GM19438 (cell line): ENCODE measurements around the gene GARIN5A.

ENCODE experiments used
- ATAC-seq: cut with Tn5 transposase; IDR thresholded peaks from one replicate; pipeline ENCODE4 v1.9.1; 2021; ENCODE audit warnings: low read depth; ENCODE audit not compliant: unreplicated experiment

Gene GARIN5A

GRCh38 chr19:50509366-50509765, 32.7 kb upstream of the GARIN5A start:
- no peak for ATAC-seq

- ATAC-seq = no peak
Observed at GRCh38 chr19:50508843-50509190, 32.2 kb upstream of the GARIN5A start.

GRCh38 chr19:50507376-50507775, 30.7 kb upstream of the GARIN5A start:
- ATAC-seq = no peak

- no peak for ATAC-seq
Observed at GRCh38 chr19:50506700-50507099, 30.1 kb upstream of the GARIN5A start.

- no peak for ATAC-seq
Observed at GRCh38 chr19:50505856-50506611, 29.4 kb upstream of the GARIN5A start.

- ATAC-seq = no peak
Observed at GRCh38 chr19:50501568-50502475, 25.2 kb upstream of the GARIN5A start.

GRCh38 chr19:50501186-50501567, 24.5 kb upstream of the GARIN5A start:
- no peak for ATAC-seq

- no peak for ATAC-seq
Observed at GRCh38 chr19:50500753-50501151, 24.1 kb upstream of the GARIN5A start.

GRCh38 chr19:50500060-50500752, 23.6 kb upstream of the GARIN5A start:
- ATAC-seq = no peak

- no peak for ATAC-seq
Observed at GRCh38 chr19:50498219-50499056, 21.8 kb upstream of the GARIN5A start.

GRCh38 chr19:50497022-50497405, 20.4 kb upstream of the GARIN5A start:
- no peak for ATAC-seq

GRCh38 chr19:50496189-50497021, 19.8 kb upstream of the GARIN5A start:
- ATAC-seq = no peak

- ATAC-seq = no peak
Observed at GRCh38 chr19:50495020-50495531, 18.4 kb upstream of the GARIN5A start.

- no peak for ATAC-seq
Observed at GRCh38 chr19:50494186-50495019, 17.8 kb upstream of the GARIN5A start.

- ATAC-seq = no peak
Observed at GRCh38 chr19:50493171-50493570, 16.5 kb upstream of the GARIN5A start.

- no peak for ATAC-seq
Observed at GRCh38 chr19:50492303-50493052, 15.8 kb upstream of the GARIN5A start.

GRCh38 chr19:50490991-50491472, 14.4 kb upstream of the GARIN5A start:
- ATAC-seq = no peak

- ATAC-seq = no peak
Observed at GRCh38 chr19:50490411-50490811, 13.8 kb upstream of the GARIN5A start.
